HG03135 (cell line): ENCODE results near the gene NDUFAF5.
"Not testable (repeated sequence)": the region's sequence is repeated elsewhere in the genome, so short reads cannot be mapped to it uniquely, and the experiment has no call there.

Experiments used
- ATAC-seq: cut with Tn5 transposase; IDR thresholded peaks from one replicate; pipeline ENCODE4 v1.9.1; 2021; ENCODE audit warnings: mild to moderate bottlenecking, moderate library complexity; ENCODE audit not compliant: unreplicated experiment

The NDUFAF5 gene

DNA sequence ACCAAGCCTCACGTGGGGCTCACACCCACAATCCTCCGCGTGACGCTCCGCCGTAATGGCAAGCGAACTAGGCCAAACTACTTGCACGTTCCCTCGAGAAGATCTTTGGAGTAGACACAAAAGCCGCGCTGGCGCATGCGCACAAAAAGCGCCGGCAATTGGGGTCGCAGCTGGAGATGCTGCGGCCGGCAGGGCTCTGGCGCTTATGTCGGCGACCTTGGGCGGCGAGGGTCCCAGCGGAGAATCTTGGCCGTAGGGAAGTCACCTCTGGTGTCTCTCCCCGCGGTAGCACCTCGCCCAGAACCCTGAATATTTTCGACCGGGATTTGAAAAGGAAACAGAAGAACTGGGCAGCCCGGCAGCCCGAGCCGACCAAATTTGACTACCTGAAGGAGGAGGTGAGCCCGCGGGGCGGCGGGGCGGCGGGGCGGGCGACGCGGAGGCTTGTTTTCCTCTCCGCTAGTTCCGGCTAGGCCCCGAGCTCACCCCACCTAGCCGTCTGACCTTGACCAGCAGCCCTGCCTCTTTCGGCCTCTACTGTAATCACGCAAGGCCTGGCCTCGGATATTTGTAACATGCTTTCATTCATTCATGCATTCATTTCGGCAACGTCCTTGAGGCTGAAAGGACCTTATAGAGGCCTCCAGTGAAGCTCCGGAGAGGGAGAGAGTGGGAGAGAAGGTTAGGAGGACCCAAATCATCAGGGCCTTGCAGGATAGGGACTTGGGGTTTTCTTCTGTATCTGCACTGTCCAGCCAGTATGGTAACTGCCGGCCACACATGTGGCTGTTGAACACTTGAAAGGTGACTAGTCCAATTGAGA, at the start of gene NDUFAF5, which contains the start of gene ESF1:
Gene NDUFAF5 (plus strand): TSS at position 136 of the 823 bp plus-strand sequence. CDS start 41 bp downstream, at position 177.
Gene ESF1 (minus strand): TSS at position 27 of the 823 bp plus-strand sequence. CDS start 1,779 bp downstream, outside the sequence.
- ATAC-seq, result peak; percentile 95

DNA sequence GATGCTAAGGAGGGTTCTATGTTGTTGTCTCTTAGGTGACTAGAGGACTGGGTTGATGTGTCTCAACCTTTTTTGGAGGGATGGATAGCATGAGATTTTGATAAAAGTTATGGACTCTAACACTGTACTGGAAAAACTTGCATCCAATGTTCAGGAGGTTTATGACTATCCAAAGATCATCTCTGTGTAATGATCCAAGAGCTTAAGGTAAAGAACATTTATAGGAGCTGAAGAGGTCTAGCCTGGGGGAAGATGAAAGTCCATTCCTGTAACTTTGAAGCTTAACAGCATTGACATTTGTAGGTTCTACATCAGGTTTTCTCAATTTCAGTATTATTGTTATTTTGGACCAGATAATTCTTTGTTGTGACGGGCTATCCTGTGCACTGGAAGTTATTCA, 49.0 kb upstream of the NDUFAF5 start:
- ATAC-seq, result no peak

DNA sequence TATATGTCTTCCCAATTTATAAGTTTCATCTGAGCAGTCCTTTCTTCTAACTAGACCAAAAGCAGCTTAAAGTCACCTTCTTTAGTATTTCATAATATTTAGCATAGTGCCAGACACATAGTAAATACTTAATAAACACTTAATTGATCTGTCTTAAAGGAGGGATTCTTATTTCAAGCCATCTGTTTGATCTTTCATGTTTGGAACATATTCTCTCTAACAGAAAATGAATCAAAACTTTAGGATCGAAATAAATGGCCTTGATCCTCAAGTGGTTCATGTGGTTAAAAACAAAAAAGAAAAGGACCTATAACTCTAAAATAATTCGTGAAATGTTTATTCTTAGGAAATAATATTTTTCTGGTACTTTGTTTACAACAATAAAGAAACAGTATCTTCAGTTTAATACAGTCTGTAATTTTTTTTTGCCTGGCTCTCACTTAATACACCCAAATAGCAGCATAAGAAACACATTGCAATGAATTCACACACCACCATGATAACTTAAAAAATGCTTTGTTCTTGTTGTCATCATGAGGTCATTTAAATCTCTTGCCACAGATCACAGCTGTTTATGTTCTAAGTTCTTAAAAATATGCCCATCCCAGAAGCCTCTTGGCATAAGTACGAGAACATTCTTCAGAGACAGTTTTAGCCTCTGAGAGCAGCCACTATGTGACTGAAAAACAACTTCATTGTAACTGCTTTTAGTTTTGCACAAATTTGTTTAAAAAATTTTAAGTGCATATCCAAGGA, 48.2 kb upstream of the NDUFAF5 start:
- no peak for ATAC-seq

DNA sequence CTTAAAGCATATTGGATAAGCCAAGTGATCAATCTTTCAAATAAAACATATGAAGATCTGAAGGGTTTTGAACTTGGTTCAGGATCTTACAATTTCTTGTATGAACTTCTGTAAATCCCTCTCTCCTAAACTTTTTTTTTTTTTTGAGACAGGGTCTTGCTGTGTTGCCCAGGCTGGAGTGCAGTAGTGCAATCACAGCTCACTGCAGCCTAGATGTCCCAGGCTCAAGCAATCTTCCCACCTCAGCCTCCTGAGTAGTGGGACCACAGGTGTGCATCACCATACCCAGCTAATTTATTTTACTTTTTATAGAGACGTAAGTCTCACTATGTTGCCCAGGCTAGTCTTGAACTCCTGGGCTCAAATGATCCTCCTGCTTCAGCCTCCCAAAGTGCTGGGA, 46.6 kb upstream of the NDUFAF5 start:
- ATAC-seq, result not testable (repeated sequence)

DNA sequence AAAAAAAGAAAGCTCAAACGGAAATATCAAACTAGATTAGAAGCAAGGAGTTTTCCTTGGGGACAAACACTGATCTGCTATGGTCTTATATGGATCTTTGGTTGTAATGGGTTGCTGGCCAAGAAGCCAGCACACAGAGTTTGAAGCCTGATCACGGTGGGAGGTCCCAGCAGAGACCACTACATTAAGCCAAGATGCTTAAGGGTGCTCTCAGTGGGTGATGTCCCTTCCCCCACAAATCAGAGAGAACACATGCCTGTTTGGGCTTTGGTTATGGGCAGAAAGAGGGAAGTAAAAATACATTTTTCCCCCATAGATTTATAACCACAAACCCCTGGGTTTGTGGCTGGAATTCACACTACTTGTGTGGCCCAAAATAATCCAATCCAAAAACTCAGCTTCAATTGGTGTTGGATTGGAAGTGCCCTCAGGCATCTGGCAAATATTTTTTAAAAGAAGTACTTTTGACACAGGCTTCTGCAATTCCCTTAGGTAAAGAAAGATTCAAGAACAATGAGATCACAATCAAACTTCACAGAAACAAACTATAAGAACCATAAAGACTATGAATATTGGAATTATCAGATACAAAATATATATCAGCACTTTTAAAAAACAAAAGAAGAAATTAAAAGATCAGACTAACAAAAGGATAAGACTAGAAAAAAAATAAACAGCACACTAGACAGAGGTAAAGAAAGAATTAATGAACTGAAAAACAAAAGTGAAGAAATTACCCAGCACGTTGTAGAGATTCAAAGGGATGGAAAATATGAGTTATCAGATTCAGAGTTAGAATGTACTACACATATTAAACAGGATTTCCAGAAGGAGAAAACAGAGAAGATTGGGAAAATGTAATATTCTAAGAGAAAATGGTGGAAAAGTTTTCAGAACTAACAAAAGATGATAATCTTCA, 44.8 kb upstream of the NDUFAF5 start:
- no peak for ATAC-seq

GRCh38 chr20:13741879-13742278, 42.9 kb upstream of the NDUFAF5 start:
- ATAC-seq, result no peak

GRCh38 chr20:13744352-13744751, 40.5 kb upstream of the NDUFAF5 start:
- no peak for ATAC-seq

GRCh38 chr20:13745784-13746183, 39.0 kb upstream of the NDUFAF5 start:
- ATAC-seq, result no peak

- no peak for ATAC-seq
These were observed 35.0 kb upstream of the NDUFAF5 start for GRCh38 chr20:13749811-13750210.

DNA sequence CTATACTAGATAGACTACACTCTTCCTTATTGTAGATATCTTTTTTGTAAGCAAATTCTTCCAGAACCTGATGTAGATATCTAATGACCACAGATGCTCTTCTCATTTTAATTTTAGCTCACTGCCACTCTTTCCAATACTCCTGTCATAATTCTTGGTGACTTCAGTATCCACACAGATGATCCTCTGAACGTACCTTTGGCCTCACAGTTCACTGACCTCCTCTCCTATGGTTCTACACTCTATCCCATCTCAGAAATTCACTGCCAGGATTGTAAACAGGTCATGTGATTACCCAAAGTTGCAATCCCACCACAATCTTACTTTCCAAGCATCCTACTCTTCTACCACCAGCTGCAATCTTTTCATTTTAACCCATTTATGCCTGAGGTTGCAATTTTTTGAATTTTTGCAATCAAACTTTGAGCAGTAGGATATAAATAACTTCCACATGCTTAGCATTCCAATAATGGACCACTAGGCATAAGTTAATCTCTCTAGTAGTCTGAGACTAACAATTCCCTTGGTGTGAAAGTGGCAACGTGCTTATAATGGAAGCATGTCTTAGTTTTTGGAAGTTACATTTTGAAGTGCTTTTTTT, 31.3 kb upstream of the NDUFAF5 start:
- ATAC-seq, result no peak

DNA sequence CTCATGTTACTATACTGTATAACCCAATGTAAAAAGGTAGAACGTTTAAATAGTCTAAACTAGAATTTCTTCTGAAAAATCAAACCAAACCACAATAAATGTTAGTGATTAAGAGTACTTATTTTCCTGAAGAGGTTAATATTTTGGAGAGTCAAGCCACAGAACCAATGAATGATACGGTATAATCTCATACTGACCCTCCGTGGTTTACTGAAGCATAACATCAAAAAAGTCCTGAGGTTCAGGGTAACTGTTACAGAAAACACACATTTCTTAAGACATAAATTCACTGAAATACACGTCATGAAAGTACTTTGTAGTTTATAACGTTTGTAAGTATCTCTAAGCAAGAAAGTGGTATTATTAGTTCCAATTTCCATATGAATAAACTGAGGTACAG, 29.0 kb upstream of the NDUFAF5 start:
- ATAC-seq, result no peak

DNA sequence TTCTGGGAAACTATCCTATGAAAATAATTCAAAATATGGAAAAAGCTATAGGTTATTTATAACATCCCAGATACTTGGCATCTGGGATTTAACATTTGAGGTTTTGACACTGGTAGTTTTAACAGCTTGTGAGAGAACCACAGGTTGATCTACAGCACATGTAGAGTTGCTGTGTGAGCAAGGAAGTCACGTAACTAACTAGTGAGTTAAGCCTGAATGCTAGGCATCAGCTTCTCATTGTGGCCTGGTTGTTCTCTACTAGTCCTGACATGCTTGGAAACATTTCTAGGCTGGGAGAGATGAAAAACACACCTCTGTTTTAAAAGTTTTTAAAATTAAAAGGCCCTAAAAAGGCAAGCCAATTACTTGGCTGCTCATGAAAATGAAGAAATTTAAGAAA, 28.3 kb upstream of the NDUFAF5 start:
- ATAC-seq, result no peak

DNA sequence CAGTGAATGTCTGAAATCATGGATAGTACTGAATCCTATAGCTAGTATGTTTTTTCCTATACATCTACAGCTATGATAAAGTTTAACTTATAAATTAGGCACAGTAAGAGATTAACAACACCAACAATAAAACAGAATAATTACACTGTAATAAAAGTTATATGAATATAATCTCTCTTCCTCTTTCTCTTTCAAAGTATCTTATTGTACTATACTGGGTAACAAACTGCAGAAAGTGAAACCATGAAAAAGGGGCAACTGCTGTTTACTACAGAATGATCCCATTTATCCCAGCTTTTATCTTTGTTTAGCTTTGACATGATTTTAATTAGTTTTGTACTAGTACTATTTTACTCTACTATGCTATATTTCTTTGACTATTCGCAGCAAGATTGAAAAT, 25.9 kb upstream of the NDUFAF5 start:
- no peak for ATAC-seq

DNA sequence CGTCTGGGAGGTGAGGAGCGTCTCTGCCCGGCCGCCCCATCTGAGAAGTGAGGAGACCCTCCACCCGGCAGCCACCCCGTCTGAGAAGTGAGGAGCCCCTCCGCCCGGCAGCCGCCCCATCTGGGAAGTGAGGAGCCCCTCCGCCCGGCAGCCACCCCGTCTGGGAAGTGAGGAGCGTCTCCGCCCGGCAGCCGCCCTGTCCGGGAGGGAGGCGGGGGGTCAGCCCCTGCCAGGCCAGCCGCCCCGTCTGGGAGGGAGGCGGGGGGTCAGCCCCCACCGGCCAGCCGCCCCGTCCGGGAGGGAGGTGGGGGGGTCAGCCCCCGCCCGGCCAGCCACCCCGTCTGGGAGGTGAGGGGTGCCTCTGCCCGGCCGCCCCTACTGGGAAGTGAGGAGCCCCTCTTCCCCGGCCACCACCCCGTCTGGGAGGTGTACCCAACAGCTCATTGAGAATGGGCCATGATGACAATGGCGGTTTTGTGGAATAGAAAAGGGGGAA, 24.3 kb upstream of the NDUFAF5 start:
- ATAC-seq, result not testable (repeated sequence)

DNA sequence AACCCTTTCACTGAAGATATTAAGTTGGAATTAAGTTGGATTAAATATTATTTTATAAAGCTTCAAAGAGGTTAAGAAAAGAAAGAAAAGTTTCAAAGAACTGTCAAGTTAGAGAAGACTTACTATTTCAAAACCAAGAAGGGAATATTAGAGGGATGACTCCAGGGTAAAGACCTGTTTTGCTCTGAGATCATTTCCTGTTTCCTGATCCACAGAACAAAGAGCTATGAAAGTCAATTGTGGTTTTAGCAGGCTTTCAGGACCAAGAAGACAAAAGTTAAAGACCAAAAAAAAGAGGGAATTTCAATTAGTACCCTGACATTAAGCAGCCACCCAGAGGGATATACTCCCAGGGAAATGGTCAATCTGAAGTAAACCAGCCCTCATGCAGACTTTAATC, 19.5 kb upstream of the NDUFAF5 start:
- ATAC-seq, result no peak

- ATAC-seq, result no peak
These were observed 18.9 kb upstream of the NDUFAF5 start for GRCh38 chr20:13765868-13766416.

- ATAC-seq, result no peak
These were observed 14.7 kb upstream of the NDUFAF5 start for GRCh38 chr20:13770141-13770540.

DNA sequence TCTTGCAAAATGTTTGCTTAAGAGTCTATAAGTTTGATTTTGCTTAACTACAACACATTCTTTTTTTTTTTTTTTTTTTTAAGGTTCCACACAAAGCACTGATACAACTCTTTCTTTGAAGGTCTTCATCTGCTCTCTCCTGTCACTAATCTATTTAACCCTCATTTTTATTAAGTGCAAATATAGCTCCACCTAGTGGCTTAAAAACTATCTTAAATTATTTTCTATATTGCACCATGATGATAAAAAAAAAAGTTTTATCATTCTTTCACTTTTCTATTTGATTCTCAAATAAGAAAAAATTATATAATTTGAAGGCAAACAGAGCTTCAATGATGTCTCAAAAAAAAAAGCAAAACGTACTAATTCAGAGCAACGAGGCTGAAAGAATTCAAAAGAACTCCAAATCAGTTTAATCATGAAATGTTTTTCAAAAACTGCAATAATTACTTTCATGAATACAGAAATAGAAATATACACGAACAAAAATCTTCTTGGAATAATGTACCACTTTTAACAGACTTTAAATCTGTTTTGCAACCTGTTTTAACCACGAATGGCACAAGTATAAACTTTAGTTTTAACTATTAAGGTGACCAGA, 12.9 kb upstream of the NDUFAF5 start:
- no peak for ATAC-seq

DNA sequence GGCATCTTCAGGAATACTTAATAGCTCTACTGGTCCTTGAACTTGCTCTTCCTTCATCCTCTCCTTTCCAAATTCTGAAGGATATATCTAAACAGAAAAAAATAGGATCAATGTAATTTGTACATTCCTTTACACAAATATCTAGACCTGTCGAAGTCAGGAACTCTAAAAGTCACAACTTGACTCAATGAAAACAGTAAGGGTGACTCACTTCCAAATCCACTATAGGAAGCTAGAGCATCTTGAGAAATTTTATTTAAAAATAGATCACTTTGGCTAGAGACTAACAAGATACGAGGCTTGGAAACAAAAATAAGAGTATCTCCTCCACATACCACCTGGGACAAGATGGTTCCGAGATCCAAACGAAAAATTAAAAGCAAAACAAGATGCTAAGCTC, 12.3 kb upstream of the NDUFAF5 start:
- ATAC-seq, result no peak

GRCh38 chr20:13775867-13776266, 9.0 kb upstream of the NDUFAF5 start:
- ATAC-seq, result no peak
